K562 (cell line): ENCODE data around the gene TRANK1. TPM values are rescaled to one million over a fixed set of nuclear protein-coding genes. Genes with fewer than 3 reads are reported as not detected.

Experiments used
- BRF2 ChIP-seq: IDR thresholded peaks from 3 replicates; pipeline ENCODE4 v1.6.1; 2011; ENCODE audit warnings: borderline replicate concordance, mild to moderate bottlenecking; ENCODE audit not compliant: insufficient read length, insufficient read depth
- ELF2 ChIP-seq: fragments of 250-450 bp; sonication (Bioruptor Pico); IDR thresholded peaks from 2 replicates; pipeline ENCODE4 v1.5.0; 2021; ENCODE audit warnings: mild to moderate bottlenecking
- FOXA3 ChIP-seq, 2 experiments: fragments of 450-650 bp in 1 of 2; sonication (generic) in 1 of 2; formaldehyde crosslinking; IDR thresholded peaks in 1 of 2; conservative IDR thresholded peaks in 1 of 2; 2 replicates each; pipeline versions ENCODE4 v1.4.0 to v1.8.0; 2020 to 2022; ENCODE audit warnings: mild to moderate bottlenecking in 2 of 2, missing genetic modification reagents in 1 of 2
- MAX ChIP-seq: sonication (generic); formaldehyde crosslinking; IDR thresholded peaks from 2 replicates; pipeline ENCODE4 v1.9.0; 2022; ENCODE audit warnings: mild to moderate bottlenecking, missing genetic modification reagents
- MED1 ChIP-seq: sonication (generic); formaldehyde crosslinking; IDR thresholded peaks from 2 replicates; pipeline ENCODE4 v1.8.1; 2023; ENCODE audit warnings: missing genetic modification reagents, borderline replicate concordance
- MEF2A ChIP-seq: IDR thresholded peaks from 2 replicates; pipeline ENCODE4 v1.6.1; 2011; ENCODE audit warnings: low read depth, mild to moderate bottlenecking, low read length, moderate library complexity; ENCODE audit not compliant: control insufficient read depth
- SMARCC2 ChIP-seq: fragments of 450-650 bp; IDR thresholded peaks from 2 replicates; pipeline ENCODE4 v1.6.1; 2017; ENCODE audit warnings: antibody characterized with exemption, moderate library complexity, mild to moderate bottlenecking, low read depth
- SRSF7 ChIP-seq: fragments of 200-400 bp; formaldehyde crosslinking; optimal IDR thresholded peaks from 2 replicates; pipeline ENCODE3; 2017; ENCODE audit warnings: mild to moderate bottlenecking, low read depth, low read length
- SRSF9 ChIP-seq: fragments of 200-400 bp; formaldehyde crosslinking; IDR thresholded peaks from 2 replicates; pipeline ENCODE4 v1.6.1; 2017; ENCODE audit warnings: low read depth, low read length, borderline replicate concordance
- TAL1 ChIP-seq: fragments of 450-650 bp; IDR thresholded peaks from 2 replicates; pipeline ENCODE4 v1.6.1; 2016; ENCODE audit warnings: mild to moderate bottlenecking
- TEAD1 ChIP-seq, 2 experiments: fragments of 450-650 bp in 1 of 2; sonication (generic) in 1 of 2; formaldehyde crosslinking; IDR thresholded peaks; 2 replicates each; pipeline versions ENCODE4 v1.4.0 to v1.8.0; 2020 to 2022; ENCODE audit warnings: mild to moderate bottlenecking in 2 of 2, missing genetic modification reagents in 1 of 2
- THAP7 ChIP-seq: fragments of 250-450 bp; sonication (Bioruptor Pico); IDR thresholded peaks from 2 replicates; pipeline ENCODE4 v1.5.0; 2021
- ZBTB40 ChIP-seq, 2 experiments: fragments of 450-650 bp in 1 of 2; sonication (generic) in 1 of 2; formaldehyde crosslinking in 1 of 2; IDR thresholded peaks; 2 replicates each; pipeline versions ENCODE4 v1.7.1 to v1.9.0; 2016 to 2022; ENCODE audit warnings: inconsistent platforms in 1 of 2, mild to moderate bottlenecking in 1 of 2, missing genetic modification reagents in 1 of 2
- ZNF766 ChIP-seq: fragments of 200-800 bp; sonication (Bioruptor generic); conservative IDR thresholded peaks from 2 replicates; pipeline ENCODE4 v1.6.1; 2016; ENCODE audit warnings: missing genetic modification characterization, missing compliant biosample characterization
- polyA plus RNA-seq, 8 experiments: library from polyadenylated mRNA; depleted of rRNA in 4 of 8; stranded (reverse) in 5 of 8; unstranded in 3 of 8; fragments of >200 nt; fragmentation: Nextera tagmentation in 2 of 8; fragmentation: Illumina TruSeq in 1 of 8; extraction: Ambion mirVana in 2 of 8; extraction: Trizol in 1 of 8; gene quantifications; 2 replicates each; pipeline versions ENCODE4 v1.2.1 to v1.2.3, GENCODE V29; 2011 to 2014; ENCODE audit warnings: inconsistent platforms in 1 of 8, missing spikeins in 1 of 8
- total RNA-seq, 7 experiments: library from RNA; depleted of rRNA in 6 of 7; stranded (reverse); fragments of >200 nt in 6 of 7; fragmentation: Illumina TruSeq in 2 of 7; extraction: Trizol in 2 of 7; gene quantifications; 2 replicates each; pipeline versions ENCODE4 v1.2.1 to v1.2.3, GENCODE V29; 2011 to 2021; ENCODE audit warnings: low replicate concordance in 1 of 7

Gene TRANK1
- total and polyA plus RNA-seq, 9 of the 15 experiments (the other 6 are each of a cell fraction or from before 2014, with no cell fraction given), result 0.41 to 5.3 (median 2.1) TPM

GRCh38 chr3:36924744-36925521, 19.9 kb downstream of the TRANK1 start (continued):
- TF ChIP-seq SRSF9 (no peak), TEAD1 (CRISPR knock-in tag; IDR thresholded peaks at IDR 0.05) (0 out of 4 replicates have a peak, but pooled peaks of 1 of the 2 experiments have one; percentile 58), ZNF766 (peak; percentile 41; the same call in 1 of the 2 replicates), ZBTB40 (IDR thresholded peaks at IDR 0.05) (peak; percentile 67), ZBTB40 (CRISPR knock-in tag; IDR thresholded peaks at IDR 0.05) (no peak), ELF2 (0 out of 2 replicates have a peak, but pooled peaks have one; percentile 35), MEF2A (no peak), SMARCC2 (peak; percentile 69; the same call in 1 of the 2 replicates), MED1 (CRISPR knock-in tag) (no peak), BRF2 (no peak), TAL1 (peak; percentile 39; the same call in 1 of the 2 replicates), SRSF7 (no peak), THAP7 (no peak), MAX (CRISPR knock-in tag) (no peak), FOXA3 (CRISPR knock-in tag; conservative IDR thresholded peaks at IDR 0.05 in 1 of 2, IDR thresholded peaks at IDR 0.05 in 1 of 2) (peak in 1 of 2 experiments; percentile 95; a peak in 2 of 4 replicates)
